Esophagus squamous epithelium (tissue), 4 donors: ENCODE data around the gene OPN4.

ENCODE experiments used
- POLR2A ChIP-seq, 4 donors: fragments of 450-650 bp; IDR thresholded peaks; one replicate each; pipeline ENCODE4 v1.6.1; 2017; ENCODE audit warnings: antibody characterized with exemption in 4 of 4, mild to moderate bottlenecking in 4 of 4, moderate library complexity in 3 of 4
- TF ChIP-seq, protein P1 (sequence below), 6 experiments: fragments of 450-650 bp in 4 of 6; fragments of 200-600 bp in 2 of 6; sonication (generic) in 2 of 6; IDR thresholded peaks; one replicate each; pipeline ENCODE4 v1.5.1; 2016 to 2019; ENCODE audit warnings: antibody characterized with exemption in 6 of 6, mild to moderate bottlenecking in 4 of 6, moderate library complexity in 4 of 6

DNA sequence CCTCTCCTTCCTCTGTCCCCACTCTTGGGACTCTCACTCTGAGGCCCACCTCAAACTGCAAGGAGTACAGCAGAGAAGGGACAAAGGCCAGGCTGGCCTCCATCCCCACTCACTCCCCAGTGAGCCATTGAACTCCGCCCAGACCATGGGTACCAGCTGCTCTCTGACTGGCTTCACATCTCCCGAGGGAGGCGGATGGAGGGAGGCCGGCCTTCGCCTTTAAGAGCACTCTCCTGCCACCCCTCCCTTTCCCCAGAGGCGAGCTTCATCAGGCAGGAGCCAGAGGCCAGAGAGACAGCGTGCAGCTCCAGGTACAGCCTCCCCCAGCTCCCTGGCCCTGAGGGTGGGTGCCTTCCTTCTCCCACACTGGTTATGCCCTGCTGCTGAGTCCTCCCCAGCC lies 12.2 kb downstream of the OPN4 start:
- no peak for TF ChIP-seq POLR2A (IDR thresholded peaks at IDR 0.05)
- TF ChIP-seq, protein P1, sequence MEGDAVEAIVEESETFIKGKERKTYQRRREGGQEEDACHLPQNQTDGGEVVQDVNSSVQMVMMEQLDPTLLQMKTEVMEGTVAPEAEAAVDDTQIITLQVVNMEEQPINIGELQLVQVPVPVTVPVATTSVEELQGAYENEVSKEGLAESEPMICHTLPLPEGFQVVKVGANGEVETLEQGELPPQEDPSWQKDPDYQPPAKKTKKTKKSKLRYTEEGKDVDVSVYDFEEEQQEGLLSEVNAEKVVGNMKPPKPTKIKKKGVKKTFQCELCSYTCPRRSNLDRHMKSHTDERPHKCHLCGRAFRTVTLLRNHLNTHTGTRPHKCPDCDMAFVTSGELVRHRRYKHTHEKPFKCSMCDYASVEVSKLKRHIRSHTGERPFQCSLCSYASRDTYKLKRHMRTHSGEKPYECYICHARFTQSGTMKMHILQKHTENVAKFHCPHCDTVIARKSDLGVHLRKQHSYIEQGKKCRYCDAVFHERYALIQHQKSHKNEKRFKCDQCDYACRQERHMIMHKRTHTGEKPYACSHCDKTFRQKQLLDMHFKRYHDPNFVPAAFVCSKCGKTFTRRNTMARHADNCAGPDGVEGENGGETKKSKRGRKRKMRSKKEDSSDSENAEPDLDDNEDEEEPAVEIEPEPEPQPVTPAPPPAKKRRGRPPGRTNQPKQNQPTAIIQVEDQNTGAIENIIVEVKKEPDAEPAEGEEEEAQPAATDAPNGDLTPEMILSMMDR (IDR thresholded peaks at IDR 0.05), result no peak
